Measurements from ENCODE around the gene GPR39. TPM values are rescaled to one million over a fixed set of nuclear protein-coding genes. Genes with fewer than 3 reads are reported as not detected.

GPR39 gene
- total RNA-seq, 1 experiment from 2014 or later, result 9.0 TPM

GRCh38 chr2:132669908-132670495, 253.4 kb downstream of the GPR39 start, which contains the start of gene LYPD1:
TSS of gene LYPD1 (minus strand) at chr2:132670205. CDS start at chr2:132669932, 273 bp downstream.
- Histone ChIP-seq H3K9me3 (ENCODE audit: control insufficient read depth, insufficient read depth, low read depth, low read length) (no peaks in the 10 kb centered on the region), H3K36me3 (ENCODE audit: control insufficient read depth, insufficient read depth, low read length) (no peaks in the 10 kb centered on the region), H3K4me1 (ENCODE audit: control insufficient read depth, insufficient read depth, low read length) (peaks cover 6% of the 10 kb centered on the region), H3K4me3 (ENCODE audit: low read depth in 2 of 2, low read length in 2 of 2) (peak within 1 kb of the TSS; percentile 32 to 48), H3K27ac (ENCODE audit: low read length) (no peak within 1 kb of the TSS), H3K27me3 (ENCODE audit: control insufficient read depth, insufficient read depth, low read length) (peaks cover 46% of the 10 kb centered on the region)
- in situ Hi-C loops (cut with HindIII; ENCODE audit: low pct_unique_long_range_greater_than_20kb, low sequenced_read_pairs), result no loop called here
- ChIA-PET POLR2A (no interaction called here), CTCF (interaction anchor here (0.8 kb wide), 1 partner anchor 24 kb away, joined by 4 read pairs; no protein-coding TSS in a partner anchor)
- TF ChIP-seq, protein P1, sequence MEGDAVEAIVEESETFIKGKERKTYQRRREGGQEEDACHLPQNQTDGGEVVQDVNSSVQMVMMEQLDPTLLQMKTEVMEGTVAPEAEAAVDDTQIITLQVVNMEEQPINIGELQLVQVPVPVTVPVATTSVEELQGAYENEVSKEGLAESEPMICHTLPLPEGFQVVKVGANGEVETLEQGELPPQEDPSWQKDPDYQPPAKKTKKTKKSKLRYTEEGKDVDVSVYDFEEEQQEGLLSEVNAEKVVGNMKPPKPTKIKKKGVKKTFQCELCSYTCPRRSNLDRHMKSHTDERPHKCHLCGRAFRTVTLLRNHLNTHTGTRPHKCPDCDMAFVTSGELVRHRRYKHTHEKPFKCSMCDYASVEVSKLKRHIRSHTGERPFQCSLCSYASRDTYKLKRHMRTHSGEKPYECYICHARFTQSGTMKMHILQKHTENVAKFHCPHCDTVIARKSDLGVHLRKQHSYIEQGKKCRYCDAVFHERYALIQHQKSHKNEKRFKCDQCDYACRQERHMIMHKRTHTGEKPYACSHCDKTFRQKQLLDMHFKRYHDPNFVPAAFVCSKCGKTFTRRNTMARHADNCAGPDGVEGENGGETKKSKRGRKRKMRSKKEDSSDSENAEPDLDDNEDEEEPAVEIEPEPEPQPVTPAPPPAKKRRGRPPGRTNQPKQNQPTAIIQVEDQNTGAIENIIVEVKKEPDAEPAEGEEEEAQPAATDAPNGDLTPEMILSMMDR (IDR thresholded peaks at IDR 0.05), result no peak
- TF ChIP-seq SIN3A (IDR thresholded peaks at IDR 0.05; ENCODE audit: borderline replicate concordance, insufficient read depth, low read depth, low read length), result no peak
- no peak for DNase-seq (ENCODE audit: low read depth, low spot score)
- intact Hi-C loops (cut with micrococcal nuclease; ENCODE audit: unreplicated experiment), result loop anchor here (5.0 to 10.0 kb wide), 3 partner anchors 123 to 1175 kb away; no protein-coding TSS in a partner anchor
- peak; percentile 69 for ATAC-seq
- BruUV-seq (replicated peaks), result no TSS peak

- TF ChIP-seq REST (IDR thresholded peaks at IDR 0.05; ENCODE audit: insufficient read depth in 1 of 2, low read depth in 2 of 2, low read length in 1 of 2) (no peak), SIN3A (IDR thresholded peaks at IDR 0.05; ENCODE audit: borderline replicate concordance, insufficient read depth, low read depth, low read length) (no peak), POLR2AphosphoS5 (IDR thresholded peaks at IDR 0.05; ENCODE audit: low read depth, low read length) (no peak), TCF7L2 (IDR thresholded peaks at IDR 0.05; ENCODE audit: low read depth, low read length) (no peak)
- TF ChIP-seq, protein P1 (IDR thresholded peaks at IDR 0.05), result no peak
- peak; percentile 63 for ATAC-seq
- in situ Hi-C loops (cut with HindIII; ENCODE audit: low pct_unique_long_range_greater_than_20kb, low sequenced_read_pairs) (no loop called here), intact Hi-C loops (cut with micrococcal nuclease; ENCODE audit: unreplicated experiment) (loop anchor here (5.0 kb wide), 1 partner anchor 502 kb away; no protein-coding TSS in a partner anchor)
- CTCF ChIA-PET, result no interaction called here
- H3K36me3 ChIP-seq (ENCODE audit: control insufficient read depth, insufficient read depth, low read length), result no peaks in the 10 kb centered on the region
- POLR2A ChIA-PET, result no interaction called here
- DNase-seq (ENCODE audit: low read depth, low spot score), result no peak
- H3K4me3 ChIP-seq (ENCODE audit: low read depth in 2 of 2, low read length in 2 of 2), result peak overlapping the region; percentile 32 to 48
- no peaks in the 10 kb centered on the region for H3K9me3 ChIP-seq (ENCODE audit: control insufficient read depth, insufficient read depth, low read depth, low read length)
- peaks cover 47% of the 10 kb centered on the region for H3K27me3 ChIP-seq (ENCODE audit: control insufficient read depth, insufficient read depth, low read length)
- H3K4me1 ChIP-seq (ENCODE audit: control insufficient read depth, insufficient read depth, low read length), result peaks cover 6% of the 10 kb centered on the region
- no TSS peak for BruUV-seq (replicated peaks)
- no peak overlapping the region for H3K27ac ChIP-seq (ENCODE audit: low read length)
Observed at GRCh38 chr2:132670496-132671150, 254.0 kb downstream of the GPR39 start.

All from Panc1 (cell line).